BJ (cell line): Measurements from ENCODE around the gene RSF1. TPM values are rescaled to one million over a fixed set of nuclear protein-coding genes. Genes with fewer than 3 reads are reported as not detected.

Source experiments
- CTCF ChIA-PET: fragments of 350-600 bp; formaldehyde crosslinking; extraction: SDS; loops from one replicate; lab custom pipeline; 2021; ENCODE audit warnings: antibody characterized with exemption, inconsistent platforms; lab: Yijun Ruan, JAX
- POLR2A ChIA-PET: fragments of 300-600 bp; sonication (Branson Sonifier 250); formaldehyde crosslinking; extraction: SDS; loops from one replicate; lab custom pipeline; 2021; ENCODE audit warnings: antibody characterized with exemption; lab: Charles Lee
- DNase-seq: peaks from one replicate; pipeline ENCODE4 v3.0.0-alpha.2; 2011; ENCODE audit warnings: low read depth
- H3K27me3 ChIP-seq: 2 replicates; pipeline ENCODE4 v1.6.0; 2011; ENCODE audit warnings: low read length; ENCODE audit not compliant: control insufficient read depth, insufficient read depth
- H3K36me3 ChIP-seq: 2 replicates; pipeline ENCODE4 v1.5.1; 2011; ENCODE audit warnings: low read length; ENCODE audit not compliant: control insufficient read depth, insufficient read depth
- H3K4me3 ChIP-seq: 2 replicates; pipeline ENCODE4 v1.5.1; 2011; ENCODE audit warnings: low read depth, mild to moderate bottlenecking, control low read depth, low read length
- polyA plus RNA-seq: library from polyadenylated mRNA; depleted of rRNA; stranded (reverse); fragments of >200 nt; gene quantifications from 2 replicates; pipeline ENCODE4 v1.2.3, GENCODE V29; 2011
- TF ChIP-seq, protein P1 (sequence below): IDR thresholded peaks from 2 replicates; pipeline ENCODE4 v1.5.1; 2011; ENCODE audit warnings: low read depth, mild to moderate bottlenecking, control low read depth, inconsistent platforms, low read length, moderate library complexity; ENCODE audit not compliant: insufficient read depth

RSF1 gene
- polyA plus RNA-seq, 1 experiment, result 6.0 TPM

DNA sequence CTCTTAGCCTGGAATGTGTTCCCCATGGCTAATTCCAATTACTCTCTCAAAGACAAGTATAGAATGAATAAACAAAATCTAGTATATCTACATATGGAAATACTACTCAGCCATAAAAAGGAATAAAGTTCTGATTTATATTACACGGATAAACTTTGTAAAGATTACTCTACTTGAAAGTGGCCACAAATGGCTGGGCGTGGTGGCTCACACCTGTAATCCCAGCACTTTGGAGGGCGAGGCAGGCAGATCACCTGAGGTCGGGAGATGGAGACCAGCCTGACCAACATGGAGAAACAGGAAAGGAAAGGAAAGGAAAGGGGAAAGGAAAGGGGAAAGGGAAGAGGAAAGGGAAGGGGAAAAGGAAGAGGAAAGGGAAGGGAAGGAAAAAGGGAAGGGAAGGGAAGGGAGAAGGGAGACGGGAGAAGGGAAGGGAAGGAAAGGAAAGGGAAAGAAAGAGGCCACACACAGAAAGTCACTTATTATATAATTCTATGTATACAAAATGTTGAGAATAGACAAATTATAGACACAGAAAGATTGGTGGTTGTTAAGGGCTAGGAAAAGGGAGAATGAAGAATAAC is 92.2 kb downstream of the RSF1 start:
- ChIA-PET POLR2A (no interaction called here), CTCF (no interaction called here)
- TF ChIP-seq, protein P1, sequence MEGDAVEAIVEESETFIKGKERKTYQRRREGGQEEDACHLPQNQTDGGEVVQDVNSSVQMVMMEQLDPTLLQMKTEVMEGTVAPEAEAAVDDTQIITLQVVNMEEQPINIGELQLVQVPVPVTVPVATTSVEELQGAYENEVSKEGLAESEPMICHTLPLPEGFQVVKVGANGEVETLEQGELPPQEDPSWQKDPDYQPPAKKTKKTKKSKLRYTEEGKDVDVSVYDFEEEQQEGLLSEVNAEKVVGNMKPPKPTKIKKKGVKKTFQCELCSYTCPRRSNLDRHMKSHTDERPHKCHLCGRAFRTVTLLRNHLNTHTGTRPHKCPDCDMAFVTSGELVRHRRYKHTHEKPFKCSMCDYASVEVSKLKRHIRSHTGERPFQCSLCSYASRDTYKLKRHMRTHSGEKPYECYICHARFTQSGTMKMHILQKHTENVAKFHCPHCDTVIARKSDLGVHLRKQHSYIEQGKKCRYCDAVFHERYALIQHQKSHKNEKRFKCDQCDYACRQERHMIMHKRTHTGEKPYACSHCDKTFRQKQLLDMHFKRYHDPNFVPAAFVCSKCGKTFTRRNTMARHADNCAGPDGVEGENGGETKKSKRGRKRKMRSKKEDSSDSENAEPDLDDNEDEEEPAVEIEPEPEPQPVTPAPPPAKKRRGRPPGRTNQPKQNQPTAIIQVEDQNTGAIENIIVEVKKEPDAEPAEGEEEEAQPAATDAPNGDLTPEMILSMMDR, result no peak
- no peaks in the 10 kb centered on the region for H3K27me3 ChIP-seq
- peaks cover 2% of the 10 kb centered on the region for H3K36me3 ChIP-seq
- DNase-seq, result no peak
- H3K4me3 ChIP-seq, result no peak overlapping the region

DNA sequence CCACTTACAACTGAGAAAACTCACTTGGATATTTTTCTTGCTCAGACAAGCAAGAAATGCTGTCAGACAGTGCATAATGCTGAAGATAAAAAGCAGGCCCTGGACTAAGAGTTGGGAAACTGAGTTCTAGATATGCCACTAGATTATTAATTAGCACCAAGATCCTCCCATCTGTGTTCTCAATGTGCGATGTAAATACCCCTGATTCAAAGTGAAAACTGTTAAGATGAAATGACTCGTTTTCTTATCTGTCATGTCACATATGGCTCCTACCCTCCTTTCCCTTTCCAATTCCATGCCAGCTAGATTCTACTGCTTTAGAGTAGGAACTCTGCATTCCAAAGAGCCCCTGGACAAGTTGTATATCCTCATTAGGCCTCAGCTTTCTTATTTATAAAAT is 94.0 kb downstream of the RSF1 start:
- H3K4me3 ChIP-seq, result no peak overlapping the region
- no peak for DNase-seq
- ChIA-PET CTCF (no interaction called here), POLR2A (no interaction called here)
- no peaks in the 10 kb centered on the region for H3K27me3 ChIP-seq
- peaks cover 2% of the 10 kb centered on the region for H3K36me3 ChIP-seq
- TF ChIP-seq, protein P1, result no peak

DNA sequence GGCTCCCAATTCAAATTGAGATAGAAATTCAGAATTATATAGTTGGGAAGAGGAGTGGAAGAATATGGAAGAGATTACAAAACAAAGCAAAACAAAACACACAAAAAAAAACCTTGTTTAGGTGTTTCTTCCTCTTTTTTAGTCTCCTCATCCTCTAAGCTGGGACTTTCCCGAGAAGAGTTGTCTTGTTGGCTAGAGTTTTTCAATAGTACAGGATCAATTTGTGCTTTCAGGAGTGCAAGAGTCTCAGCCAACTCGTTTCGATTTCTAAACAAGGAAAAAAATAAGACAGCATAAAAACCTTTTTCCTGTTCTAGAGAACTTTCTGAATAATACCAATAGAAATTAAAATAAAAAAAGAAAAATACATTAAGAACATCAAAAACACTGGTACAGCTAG is 95.1 kb downstream of the RSF1 start:
- ChIA-PET POLR2A (no interaction called here), CTCF (interaction anchor here (0.6 kb wide), 1 partner anchor 380 kb away, joined by 3 read pairs; no protein-coding TSS in a partner anchor)
- peaks cover 3% of the 10 kb centered on the region for H3K36me3 ChIP-seq
- TF ChIP-seq, protein P1, result no peak
- H3K27me3 ChIP-seq, result no peaks in the 10 kb centered on the region
- H3K4me3 ChIP-seq, result no peak overlapping the region
- DNase-seq, result no peak

DNA sequence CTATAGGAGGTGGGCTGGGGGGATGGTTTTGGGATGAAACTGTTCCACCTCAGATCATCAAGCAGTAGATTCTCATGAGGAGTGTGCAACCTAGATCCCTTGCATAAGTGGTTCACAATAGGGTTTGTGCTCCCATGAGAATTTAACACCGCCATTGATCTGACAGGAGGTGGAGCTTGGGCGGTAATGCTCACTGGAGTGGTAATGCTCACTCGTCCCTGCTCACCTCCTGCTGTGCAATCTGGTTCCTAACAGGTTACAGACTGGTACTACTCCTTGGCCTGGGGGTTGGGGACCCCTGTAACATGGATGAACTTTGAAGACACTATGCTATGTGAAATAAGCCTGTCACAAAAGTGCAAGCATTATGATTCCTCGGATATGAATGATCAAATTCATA is 95.9 kb downstream of the RSF1 start:
- CTCF ChIA-PET, result no interaction called here
- TF ChIP-seq, protein P1, result no peak
- H3K36me3 ChIP-seq, result peaks cover 3% of the 10 kb centered on the region

DNA sequence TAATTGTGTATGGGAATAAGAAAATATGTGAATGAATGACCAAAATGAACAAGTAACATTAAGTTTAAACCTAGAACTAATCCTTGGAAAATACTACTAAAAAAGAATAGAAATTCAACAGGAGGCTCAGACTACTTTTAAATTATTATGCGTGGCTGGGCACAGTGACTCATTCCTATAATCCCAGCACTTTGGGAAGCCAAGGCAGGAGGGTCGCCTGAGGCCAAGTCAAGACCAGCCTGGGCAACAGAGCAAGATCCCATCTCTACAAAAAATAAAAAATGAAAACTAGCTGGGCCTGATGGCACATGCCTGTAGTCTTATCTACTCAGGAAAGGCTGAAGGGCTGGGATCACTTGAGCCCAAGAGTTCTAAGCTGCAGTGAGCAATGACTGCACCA is 97.5 kb downstream of the RSF1 start:
- Histone ChIP-seq H3K27me3 (no peaks in the 10 kb centered on the region), H3K36me3 (peaks cover 3% of the 10 kb centered on the region), H3K4me3 (no peak overlapping the region)
- POLR2A ChIA-PET, result no interaction called here
- DNase-seq, result no peak
- TF ChIP-seq, protein P1, result no peak
- CTCF ChIA-PET, result no interaction called here

More for the DNA sequence above, 95.9 kb downstream of the RSF1 start:
- no peak for DNase-seq
- no peaks in the 10 kb centered on the region for H3K27me3 ChIP-seq
- H3K4me3 ChIP-seq, result no peak overlapping the region
- POLR2A ChIA-PET, result no interaction called here
